Camera-type eye (tissue), 1 donor: ENCODE measurements around the gene RTN4IP1. TPM values are rescaled to one million over a fixed set of nuclear protein-coding genes. Genes with fewer than 3 reads are reported as not detected.

Source experiments
- total RNA-seq: library from RNA; depleted of rRNA; stranded (reverse); fragments of >200 nt; gene quantifications from one replicate; pipeline ENCODE4 v1.2.3, GENCODE V29; 2014

Gene RTN4IP1, protein sequence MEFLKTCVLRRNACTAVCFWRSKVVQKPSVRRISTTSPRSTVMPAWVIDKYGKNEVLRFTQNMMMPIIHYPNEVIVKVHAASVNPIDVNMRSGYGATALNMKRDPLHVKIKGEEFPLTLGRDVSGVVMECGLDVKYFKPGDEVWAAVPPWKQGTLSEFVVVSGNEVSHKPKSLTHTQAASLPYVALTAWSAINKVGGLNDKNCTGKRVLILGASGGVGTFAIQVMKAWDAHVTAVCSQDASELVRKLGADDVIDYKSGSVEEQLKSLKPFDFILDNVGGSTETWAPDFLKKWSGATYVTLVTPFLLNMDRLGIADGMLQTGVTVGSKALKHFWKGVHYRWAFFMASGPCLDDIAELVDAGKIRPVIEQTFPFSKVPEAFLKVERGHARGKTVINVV
- total RNA-seq, result 4.8 TPM

DNA sequence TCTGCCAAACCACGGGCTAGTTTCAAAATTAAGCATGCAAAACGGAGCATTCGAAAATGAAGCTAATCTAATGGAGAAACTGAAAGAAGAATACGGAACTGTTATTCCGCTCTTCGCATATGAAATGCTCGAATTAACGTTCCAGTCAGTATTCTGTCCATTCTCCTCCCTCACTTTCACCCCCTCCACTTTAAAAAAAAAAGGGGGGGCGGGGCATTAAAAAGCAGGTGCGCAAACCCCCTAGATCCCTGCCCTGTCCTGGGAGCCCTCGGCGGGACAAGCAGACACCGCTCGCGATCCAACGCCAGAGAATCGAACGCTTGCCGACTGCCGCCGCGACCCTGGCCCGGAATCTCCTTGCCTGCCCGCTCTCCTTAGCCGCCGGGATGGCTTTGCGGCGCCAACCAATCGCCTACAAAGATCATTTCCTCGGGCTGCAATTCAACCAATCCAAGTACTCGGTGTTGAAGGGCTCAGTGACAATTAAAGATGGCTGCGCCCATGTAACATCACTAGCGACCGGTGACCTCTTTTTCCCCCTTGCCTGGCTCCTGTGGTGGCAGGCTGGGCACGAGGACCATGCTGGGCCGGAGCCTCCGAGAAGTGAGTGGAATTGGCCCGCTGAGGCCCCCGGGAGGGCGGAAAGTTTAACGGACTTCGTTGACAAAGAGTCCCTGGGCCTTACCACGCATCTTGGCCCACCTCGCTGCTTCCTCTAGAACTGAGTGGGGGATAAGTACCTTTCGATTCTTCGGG is at the start of gene RTN4IP1, which contains the start of gene QRSL1:
Gene RTN4IP1, minus strand, starts transcription at position 396 of the 756 bp plus-strand sequence. CDS start 477 bp downstream, outside the sequence.
Gene QRSL1, plus strand, starts transcription at position 476 of the 756 bp plus-strand sequence. Its CDS starts 104 bp downstream, at position 580.

Other genes starting within 250 kb of the RTN4IP1 start
- 21.4 TPM for gene QRSL1, start 80 bp upstream of the RTN4IP1 start, total RNA-seq